Measurements from ENCODE around the gene MEIS2. TPM values are rescaled to one million over a fixed set of nuclear protein-coding genes. Genes with fewer than 3 reads are reported as not detected.

The MEIS2 gene
- total RNA-seq, 1 experiment from 2014 or later: 28.7 TPM

DNA sequence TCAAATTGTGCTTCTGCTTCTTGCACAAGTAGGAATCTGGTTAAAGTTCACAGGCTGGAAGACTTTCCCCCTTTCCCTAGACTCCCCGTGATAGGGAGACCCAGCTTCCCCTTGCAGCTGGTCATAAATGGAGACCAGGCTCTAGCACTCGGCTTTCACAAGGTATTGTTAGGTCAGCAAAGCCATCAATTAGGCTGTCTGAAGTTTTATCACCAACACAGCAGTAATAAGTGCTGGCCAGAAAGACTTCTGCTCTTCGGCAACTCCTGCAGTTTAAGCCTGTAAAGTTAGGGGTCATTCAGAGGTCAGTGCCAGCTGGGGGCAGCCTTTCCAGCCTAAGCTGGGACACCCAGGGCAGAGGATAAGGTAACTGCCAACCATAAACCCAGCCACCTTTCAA lies 203.4 kb downstream of the MEIS2 start:
- Mint-ChIP-seq H3K4me3 (ENCODE audit: unreplicated experiment) (no peak overlapping the region), H3K4me1 (ENCODE audit: low read depth, unreplicated experiment) (peaks cover 22% of the 10 kb centered on the region), H3K27me3 (ENCODE audit: insufficient read depth, unreplicated experiment) (no peaks in the 10 kb centered on the region), H3K36me3 (ENCODE audit: insufficient read depth, unreplicated experiment) (peaks cover 7% of the 10 kb centered on the region), H3K27ac (ENCODE audit: unreplicated experiment) (no peak overlapping the region), H3K9me3 (ENCODE audit: unreplicated experiment) (no peaks in the 10 kb centered on the region)
- H3K27me3 ChIP-seq (replicated peaks; ENCODE audit: control insufficient read depth, insufficient read depth, low read length): no peaks in the 10 kb centered on the region
- ChIA-PET POLR2A (no interaction called here), CTCF (interaction anchor here (1.3 kb wide), 1 partner anchor 13 kb away, joined by 3 read pairs; no protein-coding TSS in a partner anchor)
- H3K4me1 ChIP-seq: peaks cover 40% of the 10 kb centered on the region
- no peaks in the 10 kb centered on the region for H3K9me3 ChIP-seq
- no peaks in the 10 kb centered on the region; the same call in 1 of the 2 replicates for H3K36me3 ChIP-seq (ENCODE audit: control insufficient read depth, insufficient read depth, low read length)
- no TSS peak for BruUV-seq (replicated peaks)
- TF ChIP-seq, protein P1, sequence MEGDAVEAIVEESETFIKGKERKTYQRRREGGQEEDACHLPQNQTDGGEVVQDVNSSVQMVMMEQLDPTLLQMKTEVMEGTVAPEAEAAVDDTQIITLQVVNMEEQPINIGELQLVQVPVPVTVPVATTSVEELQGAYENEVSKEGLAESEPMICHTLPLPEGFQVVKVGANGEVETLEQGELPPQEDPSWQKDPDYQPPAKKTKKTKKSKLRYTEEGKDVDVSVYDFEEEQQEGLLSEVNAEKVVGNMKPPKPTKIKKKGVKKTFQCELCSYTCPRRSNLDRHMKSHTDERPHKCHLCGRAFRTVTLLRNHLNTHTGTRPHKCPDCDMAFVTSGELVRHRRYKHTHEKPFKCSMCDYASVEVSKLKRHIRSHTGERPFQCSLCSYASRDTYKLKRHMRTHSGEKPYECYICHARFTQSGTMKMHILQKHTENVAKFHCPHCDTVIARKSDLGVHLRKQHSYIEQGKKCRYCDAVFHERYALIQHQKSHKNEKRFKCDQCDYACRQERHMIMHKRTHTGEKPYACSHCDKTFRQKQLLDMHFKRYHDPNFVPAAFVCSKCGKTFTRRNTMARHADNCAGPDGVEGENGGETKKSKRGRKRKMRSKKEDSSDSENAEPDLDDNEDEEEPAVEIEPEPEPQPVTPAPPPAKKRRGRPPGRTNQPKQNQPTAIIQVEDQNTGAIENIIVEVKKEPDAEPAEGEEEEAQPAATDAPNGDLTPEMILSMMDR (IDR thresholded peaks at IDR 0.05; ENCODE audit: insufficient read depth in 1 of 2, low read depth in 1 of 2, low read length in 1 of 2, severe bottlenecking in 1 of 2, unreplicated experiment in 1 of 2): no peak
- no peak overlapping the region for H3K4me3 ChIP-seq (ENCODE audit: low read depth, low read length)
- intact Hi-C loops (cut with micrococcal nuclease; ENCODE audit: unreplicated experiment): no loop called here
- DNase-seq: peak in 1 of 2 experiments; percentile 57

- TF ChIP-seq, protein P1 (IDR thresholded peaks at IDR 0.05; ENCODE audit: insufficient read depth in 1 of 2, low read depth in 1 of 2, low read length in 1 of 2, severe bottlenecking in 1 of 2, unreplicated experiment in 1 of 2): no peak
- Histone ChIP-seq H3K9me3 (no peaks in the 10 kb centered on the region), H3K27me3 (replicated peaks; ENCODE audit: control insufficient read depth, insufficient read depth, low read length) (no peaks in the 10 kb centered on the region), H3K4me1 (peaks cover 25% of the 10 kb centered on the region), H3K4me3 (ENCODE audit: low read depth, low read length) (no peak overlapping the region), H3K36me3 (ENCODE audit: control insufficient read depth, insufficient read depth, low read length) (no peaks in the 10 kb centered on the region; the same call in 1 of the 2 replicates)
- intact Hi-C loops (cut with micrococcal nuclease; ENCODE audit: unreplicated experiment): no loop called here
- POLR2A ChIA-PET: no interaction called here
- Mint-ChIP-seq H3K9me3 (ENCODE audit: unreplicated experiment) (no peaks in the 10 kb centered on the region), H3K27me3 (ENCODE audit: insufficient read depth, unreplicated experiment) (no peaks in the 10 kb centered on the region), H3K4me1 (ENCODE audit: low read depth, unreplicated experiment) (peaks cover 22% of the 10 kb centered on the region), H3K36me3 (ENCODE audit: insufficient read depth, unreplicated experiment) (peaks cover 7% of the 10 kb centered on the region), H3K4me3 (ENCODE audit: unreplicated experiment) (no peak overlapping the region), H3K27ac (ENCODE audit: unreplicated experiment) (no peak overlapping the region)
- CTCF ChIA-PET: no interaction called here
- DNase-seq: no peak
- no TSS peak for BruUV-seq (replicated peaks)
These were observed 206.3 kb downstream of the MEIS2 start for GRCh38 chr15:36894075-36894474.

DNA sequence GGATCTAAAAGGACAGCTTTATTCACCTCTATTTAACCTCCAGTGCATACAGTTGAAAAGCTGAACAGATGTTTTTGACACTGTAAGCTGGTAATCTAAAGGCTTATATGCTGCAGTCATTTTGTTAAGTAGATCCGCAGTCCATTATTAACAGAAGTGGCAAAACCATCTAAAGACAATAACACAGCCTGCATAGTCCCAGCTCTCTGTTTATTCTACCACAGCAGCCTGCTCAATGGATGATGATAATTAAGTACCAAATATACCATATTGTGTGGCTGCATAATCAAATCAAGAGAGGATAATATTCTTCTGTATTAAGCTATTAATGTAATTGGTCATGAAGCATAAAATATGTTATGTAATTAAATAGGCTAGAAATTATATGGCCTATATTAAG lies 207.1 kb downstream of the MEIS2 start:
- no peak overlapping the region for H3K27ac Mint-ChIP-seq (ENCODE audit: unreplicated experiment)
- peaks cover 17% of the 10 kb centered on the region for H3K4me1 Mint-ChIP-seq (ENCODE audit: low read depth, unreplicated experiment)
- no peaks in the 10 kb centered on the region for H3K27me3 Mint-ChIP-seq (ENCODE audit: insufficient read depth, unreplicated experiment)
- TF ChIP-seq, protein P1 (IDR thresholded peaks at IDR 0.05; ENCODE audit: insufficient read depth in 1 of 2, low read depth in 1 of 2, low read length in 1 of 2, severe bottlenecking in 1 of 2, unreplicated experiment in 1 of 2): no peak
- Histone ChIP-seq H3K4me3 (ENCODE audit: low read depth, low read length) (no peak overlapping the region), H3K27me3 (replicated peaks; ENCODE audit: control insufficient read depth, insufficient read depth, low read length) (no peaks in the 10 kb centered on the region), H3K36me3 (ENCODE audit: control insufficient read depth, insufficient read depth, low read length) (no peaks in the 10 kb centered on the region; the same call in 1 of the 2 replicates), H3K9me3 (no peaks in the 10 kb centered on the region), H3K4me1 (peaks cover 17% of the 10 kb centered on the region)
- no peaks in the 10 kb centered on the region for H3K9me3 Mint-ChIP-seq (ENCODE audit: unreplicated experiment)
- ChIA-PET CTCF (no interaction called here), POLR2A (no interaction called here)
- intact Hi-C loops (cut with micrococcal nuclease; ENCODE audit: unreplicated experiment): no loop called here
- peaks cover 7% of the 10 kb centered on the region for H3K36me3 Mint-ChIP-seq (ENCODE audit: insufficient read depth, unreplicated experiment)
- BruUV-seq (replicated peaks): no TSS peak
- no peak for DNase-seq
- H3K4me3 Mint-ChIP-seq (ENCODE audit: unreplicated experiment): no peak overlapping the region

All from Caco-2 (cell line).